Breast epithelium (tissue), 3 donors: ENCODE results near the gene CFI.

Source experiments
- CTCF ChIP-seq, 3 donors: fragments of 450-650 bp; IDR thresholded peaks; one replicate each; pipeline ENCODE4 v1.5.1; 2016 to 2017; ENCODE audit warnings: antibody characterized with exemption in 3 of 3, mild to moderate bottlenecking in 3 of 3, moderate library complexity in 3 of 3
- POLR2AphosphoS5 ChIP-seq, 3 donors: sonication (generic); formaldehyde crosslinking; IDR thresholded peaks; one replicate each; pipeline ENCODE4 v1.6.1; 2017; ENCODE audit warnings: antibody characterized with exemption in 3 of 3

GRCh38 chr4:109752525-109752924 is 49.3 kb downstream of the CFI start:
- TF ChIP-seq CTCF (IDR thresholded peaks at IDR 0.05) (no peak), POLR2AphosphoS5 (IDR thresholded peaks at IDR 0.05) (no peak)
